Measurements from ENCODE around the gene METTL5.
"Not testable (repeated sequence)": the region's sequence is repeated elsewhere in the genome, so short reads cannot be mapped to it uniquely, and the experiment has no call there.

METTL5 gene

GRCh38 chr2:169834401-169834800 is 9.7 kb upstream of the METTL5 start:
- H3K79me2 ChIP-seq (ENCODE audit: control insufficient read depth, insufficient read depth, low read length, unreplicated experiment), result peaks cover 80% of the 10 kb centered on the region
- peaks cover 3% of the 10 kb centered on the region; the same call in 1 of the 2 replicates for H3K36me3 ChIP-seq (ENCODE audit: insufficient read depth, low read length)
- H3K27me3 ChIP-seq (ENCODE audit: insufficient read depth, low read length), result no peaks in the 10 kb centered on the region
- H2AFZ ChIP-seq (ENCODE audit: low read length, unreplicated experiment), result no peak overlapping the region
- no peak overlapping the region for H3K4me3 ChIP-seq (ENCODE audit: low read depth, low read length)
- H3K4me1 ChIP-seq (ENCODE audit: control insufficient read depth, insufficient read depth, low read length, unreplicated experiment), result peaks cover 8% of the 10 kb centered on the region
- H3K27ac ChIP-seq (ENCODE audit: low read depth, low read length), result no peak overlapping the region

GRCh38 chr2:169828141-169828811 is 3.6 kb upstream of the METTL5 start:
- no peak overlapping the region for H2AFZ ChIP-seq (ENCODE audit: low read length, unreplicated experiment)
- H3K4me1 ChIP-seq (ENCODE audit: control insufficient read depth, insufficient read depth, low read length, unreplicated experiment), result peaks cover 15% of the 10 kb centered on the region

GRCh38 chr2:169827272-169828140 is 2.8 kb upstream of the METTL5 start, which contains the start of gene UBR3:
Gene UBR3 (plus strand): TSS chr2:169827454. CDS start chr2:169827508, 54 bp downstream.
- peaks cover 3% of the 10 kb centered on the region; the same call in 1 of the 2 replicates for H3K36me3 ChIP-seq (ENCODE audit: insufficient read depth, low read length)
- peak within 1 kb of the TSS; percentile 98 for H3K4me3 ChIP-seq (ENCODE audit: low read depth, low read length)
- H2AFZ ChIP-seq (ENCODE audit: low read length, unreplicated experiment), result peak within 1 kb of the TSS; percentile 96
- peaks cover 67% of the 10 kb centered on the region for H3K79me2 ChIP-seq (ENCODE audit: control insufficient read depth, insufficient read depth, low read length, unreplicated experiment)
- no peaks in the 10 kb centered on the region for H3K27me3 ChIP-seq (ENCODE audit: insufficient read depth, low read length)
- H3K27ac ChIP-seq (ENCODE audit: low read depth, low read length), result peak within 1 kb of the TSS; percentile 65; the same call in 1 of the 2 replicates
- H3K4me1 ChIP-seq (ENCODE audit: control insufficient read depth, insufficient read depth, low read length, unreplicated experiment), result peaks cover 22% of the 10 kb centered on the region

More at GRCh38 chr2:169828141-169828811, 3.6 kb upstream of the METTL5 start:
- peaks cover 66% of the 10 kb centered on the region for H3K79me2 ChIP-seq (ENCODE audit: control insufficient read depth, insufficient read depth, low read length, unreplicated experiment)
- H3K36me3 ChIP-seq (ENCODE audit: insufficient read depth, low read length), result peaks cover 3% of the 10 kb centered on the region; the same call in 1 of the 2 replicates
- H3K4me3 ChIP-seq (ENCODE audit: low read depth, low read length), result peak overlapping the region; percentile 98
- no peaks in the 10 kb centered on the region for H3K27me3 ChIP-seq (ENCODE audit: insufficient read depth, low read length)
- H3K27ac ChIP-seq (ENCODE audit: low read depth, low read length), result peak overlapping the region; percentile 65; the same call in 1 of the 2 replicates

- Histone ChIP-seq H3K36me3 (ENCODE audit: insufficient read depth, low read length) (no peaks in the 10 kb centered on the region; the same call in 1 of the 2 replicates), H3K27me3 (ENCODE audit: insufficient read depth, low read length) (no peaks in the 10 kb centered on the region), H3K4me3 (ENCODE audit: low read depth, low read length) (peak overlapping the region; percentile 82), H2AFZ (ENCODE audit: low read length, unreplicated experiment) (peak overlapping the region; percentile 75), H3K79me2 (ENCODE audit: control insufficient read depth, insufficient read depth, low read length, unreplicated experiment) (peaks cover 52% of the 10 kb centered on the region), H3K4me1 (ENCODE audit: control insufficient read depth, insufficient read depth, low read length, unreplicated experiment) (peaks cover 36% of the 10 kb centered on the region), H3K27ac (ENCODE audit: low read depth, low read length) (peak overlapping the region; percentile 46)
These were observed 721 bp downstream of the METTL5 start for GRCh38 chr2:169823996-169824372.

GRCh38 chr2:169822785-169823392 is 1.8 kb downstream of the METTL5 start:
- Histone ChIP-seq H3K27ac (ENCODE audit: low read depth, low read length) (peak overlapping the region; percentile 46), H3K4me3 (ENCODE audit: low read depth, low read length) (peak overlapping the region; percentile 82), H2AFZ (ENCODE audit: low read length, unreplicated experiment) (no peak overlapping the region), H3K79me2 (ENCODE audit: control insufficient read depth, insufficient read depth, low read length, unreplicated experiment) (peaks cover 46% of the 10 kb centered on the region), H3K36me3 (ENCODE audit: insufficient read depth, low read length) (peaks cover 9% of the 10 kb centered on the region; the same call in 1 of the 2 replicates), H3K4me1 (ENCODE audit: control insufficient read depth, insufficient read depth, low read length, unreplicated experiment) (peaks cover 46% of the 10 kb centered on the region), H3K27me3 (ENCODE audit: insufficient read depth, low read length) (no peaks in the 10 kb centered on the region)

- Histone ChIP-seq H3K27me3 (ENCODE audit: insufficient read depth, low read length) (no peaks in the 10 kb centered on the region), H3K79me2 (ENCODE audit: control insufficient read depth, insufficient read depth, low read length, unreplicated experiment) (peaks cover 46% of the 10 kb centered on the region), H3K36me3 (ENCODE audit: insufficient read depth, low read length) (peaks cover 12% of the 10 kb centered on the region; the same call in 1 of the 2 replicates), H2AFZ (ENCODE audit: low read length, unreplicated experiment) (no peak overlapping the region), H3K27ac (ENCODE audit: low read depth, low read length) (peak overlapping the region; percentile 90), H3K4me3 (ENCODE audit: low read depth, low read length) (peak overlapping the region; percentile 82), H3K4me1 (ENCODE audit: control insufficient read depth, insufficient read depth, low read length, unreplicated experiment) (peaks cover 47% of the 10 kb centered on the region)
These were observed 2.7 kb downstream of the METTL5 start for GRCh38 chr2:169822036-169822435.

GRCh38 chr2:169820101-169820500 is 4.6 kb downstream of the METTL5 start:
- H3K27me3 ChIP-seq (ENCODE audit: insufficient read depth, low read length); H2AFZ ChIP-seq (ENCODE audit: low read length, unreplicated experiment): not testable (repeated sequence)
- H3K27ac ChIP-seq (ENCODE audit: low read depth, low read length), result peak overlapping the region; percentile 90
- 0 out of 2 replicates have a peak overlapping the region, but pooled peaks have one; percentile 12 for H3K4me3 ChIP-seq (ENCODE audit: low read depth, low read length)
- H3K79me2 ChIP-seq (ENCODE audit: control insufficient read depth, insufficient read depth, low read length, unreplicated experiment), result peaks cover 47% of the 10 kb centered on the region
- peaks cover 59% of the 10 kb centered on the region for H3K4me1 ChIP-seq (ENCODE audit: control insufficient read depth, insufficient read depth, low read length, unreplicated experiment)
- peaks cover 19% of the 10 kb centered on the region; the same call in 1 of the 2 replicates for H3K36me3 ChIP-seq (ENCODE audit: insufficient read depth, low read length)

- Histone ChIP-seq H3K4me1 (ENCODE audit: control insufficient read depth, insufficient read depth, low read length, unreplicated experiment) (peaks cover 61% of the 10 kb centered on the region), H3K4me3 (ENCODE audit: low read depth, low read length) (peak overlapping the region; percentile 16; the same call in 1 of the 2 replicates), H3K27ac (ENCODE audit: low read depth, low read length) (peak overlapping the region; percentile 90), H3K79me2 (ENCODE audit: control insufficient read depth, insufficient read depth, low read length, unreplicated experiment) (peaks cover 44% of the 10 kb centered on the region), H2AFZ (ENCODE audit: low read length, unreplicated experiment) (no peak overlapping the region), H3K36me3 (ENCODE audit: insufficient read depth, low read length) (peaks cover 21% of the 10 kb centered on the region; the same call in 1 of the 2 replicates), H3K27me3 (ENCODE audit: insufficient read depth, low read length) (no peaks in the 10 kb centered on the region)
These were observed 5.6 kb downstream of the METTL5 start for GRCh38 chr2:169819106-169819505.

GRCh38 chr2:169818241-169818640 is 6.5 kb downstream of the METTL5 start:
- Histone ChIP-seq H3K27me3 (ENCODE audit: insufficient read depth, low read length) (no peaks in the 10 kb centered on the region), H2AFZ (ENCODE audit: low read length, unreplicated experiment) (no peak overlapping the region), H3K4me3 (ENCODE audit: low read depth, low read length) (no peak overlapping the region), H3K4me1 (ENCODE audit: control insufficient read depth, insufficient read depth, low read length, unreplicated experiment) (peaks cover 57% of the 10 kb centered on the region), H3K27ac (ENCODE audit: low read depth, low read length) (peak overlapping the region; percentile 90), H3K79me2 (ENCODE audit: control insufficient read depth, insufficient read depth, low read length, unreplicated experiment) (peaks cover 36% of the 10 kb centered on the region), H3K36me3 (ENCODE audit: insufficient read depth, low read length) (peaks cover 26% of the 10 kb centered on the region)

- not testable (repeated sequence) for H3K27ac ChIP-seq (ENCODE audit: low read depth, low read length); H3K4me3 ChIP-seq (ENCODE audit: low read depth, low read length); H3K27me3 ChIP-seq (ENCODE audit: insufficient read depth, low read length); H2AFZ ChIP-seq (ENCODE audit: low read length, unreplicated experiment)
- Histone ChIP-seq H3K36me3 (ENCODE audit: insufficient read depth, low read length) (peaks cover 31% of the 10 kb centered on the region), H3K79me2 (ENCODE audit: control insufficient read depth, insufficient read depth, low read length, unreplicated experiment) (peaks cover 27% of the 10 kb centered on the region), H3K4me1 (ENCODE audit: control insufficient read depth, insufficient read depth, low read length, unreplicated experiment) (peaks cover 49% of the 10 kb centered on the region)
These were observed 7.3 kb downstream of the METTL5 start for GRCh38 chr2:169817369-169817768.

Data from ACC112 (cell line).